D341Med (cell line): Measurements from ENCODE around the gene ZDHHC1.
"Not testable (repeated sequence)": the region's sequence is repeated elsewhere in the genome, so short reads cannot be mapped to it uniquely, and the experiment has no call there.

Experiments
- DNase-seq: peaks from one replicate; pipeline ENCODE4 v3.0.0; 2012; ENCODE audit warnings: low spot score

The ZDHHC1 gene

GRCh38 chr16:67394155-67395104, 21.8 kb downstream of the ZDHHC1 start:
- DNase-seq = peak; percentile 19

GRCh38 chr16:67393788-67394154, 22.5 kb downstream of the ZDHHC1 start:
- DNase-seq = no peak

GRCh38 chr16:67393111-67393787, 23.0 kb downstream of the ZDHHC1 start, which contains the start of gene TPPP3:
TPPP3 (minus strand) TSS chr16:67393498; CDS start chr16:67391111, 2,387 bp downstream.
- DNase-seq = peak; percentile 91

- DNase-seq = no peak
Measured at GRCh38 chr16:67392301-67393059, 23.8 kb downstream of the ZDHHC1 start.

DNA sequence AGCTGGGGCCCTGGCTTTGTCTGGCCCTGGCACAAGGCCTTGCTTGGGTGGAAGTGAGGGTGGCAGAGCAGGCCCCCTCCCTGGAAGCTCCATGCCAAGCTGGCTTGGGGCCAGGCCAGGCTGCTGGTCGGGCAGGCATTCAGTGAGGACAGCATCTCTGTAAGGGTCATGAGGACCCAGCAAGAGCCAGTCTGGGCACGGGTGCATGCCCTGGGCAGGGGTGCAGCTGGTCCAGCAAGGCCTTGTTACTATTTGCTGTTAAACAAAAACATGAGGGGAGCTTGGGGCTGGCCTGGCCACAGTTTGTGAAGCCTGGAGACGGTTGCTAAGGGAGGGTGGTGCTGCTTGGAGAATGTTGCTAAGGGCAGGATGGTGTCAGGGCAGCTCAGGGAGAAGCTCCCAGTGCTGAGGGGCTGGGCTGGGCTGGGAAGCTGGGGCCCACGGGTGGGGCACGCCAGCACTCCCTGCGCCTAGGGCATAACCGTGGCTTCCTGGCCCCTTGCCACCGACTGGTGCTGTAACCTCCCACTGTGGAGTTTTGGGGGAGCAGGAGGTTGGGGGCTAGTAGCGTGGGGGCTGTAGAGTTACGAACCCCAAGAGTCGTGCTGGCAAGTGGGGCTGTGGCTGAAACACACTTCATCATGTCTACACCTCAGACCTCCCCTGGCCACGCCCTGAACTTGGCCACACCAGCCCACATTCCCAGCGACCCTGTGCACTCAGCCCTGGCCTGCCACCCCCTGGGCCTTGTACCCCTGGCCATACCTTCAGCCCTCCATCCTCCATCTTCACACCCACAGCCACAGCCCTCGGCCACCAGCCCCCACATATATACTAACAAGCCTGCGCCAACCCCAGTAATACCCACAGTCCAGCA, 24.6 kb downstream of the ZDHHC1 start:
- no peak for DNase-seq

DNA sequence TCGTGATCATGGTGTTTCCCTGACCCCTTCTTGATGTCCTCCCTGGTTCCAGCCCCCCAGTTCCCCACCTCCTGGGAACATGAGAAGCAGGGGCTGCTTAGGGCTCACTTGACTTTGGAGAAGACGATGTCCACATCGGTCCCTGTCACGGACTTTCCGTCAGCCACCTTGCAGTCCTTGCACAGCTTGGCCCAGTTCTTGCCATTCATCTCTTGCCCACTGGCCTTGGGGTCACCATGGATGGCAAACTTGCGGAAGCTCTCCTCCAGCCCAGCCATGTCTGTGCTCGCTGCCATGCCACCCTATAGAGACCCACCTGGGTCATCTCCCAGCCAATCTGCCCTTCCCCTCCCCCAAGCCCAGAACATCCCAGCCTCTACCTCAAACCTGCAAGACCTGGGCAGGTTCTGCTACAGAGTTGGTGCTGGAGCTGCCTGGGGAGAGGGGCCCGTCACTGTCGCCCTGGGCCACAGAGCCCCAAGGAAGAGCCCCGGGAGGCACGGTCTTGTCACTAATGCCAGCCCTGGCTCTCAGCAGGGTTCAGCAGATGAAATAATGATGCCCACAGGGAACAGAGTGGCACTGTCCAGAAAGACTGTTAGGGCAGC, 25.4 kb downstream of the ZDHHC1 start:
- DNase-seq = no peak

DNA sequence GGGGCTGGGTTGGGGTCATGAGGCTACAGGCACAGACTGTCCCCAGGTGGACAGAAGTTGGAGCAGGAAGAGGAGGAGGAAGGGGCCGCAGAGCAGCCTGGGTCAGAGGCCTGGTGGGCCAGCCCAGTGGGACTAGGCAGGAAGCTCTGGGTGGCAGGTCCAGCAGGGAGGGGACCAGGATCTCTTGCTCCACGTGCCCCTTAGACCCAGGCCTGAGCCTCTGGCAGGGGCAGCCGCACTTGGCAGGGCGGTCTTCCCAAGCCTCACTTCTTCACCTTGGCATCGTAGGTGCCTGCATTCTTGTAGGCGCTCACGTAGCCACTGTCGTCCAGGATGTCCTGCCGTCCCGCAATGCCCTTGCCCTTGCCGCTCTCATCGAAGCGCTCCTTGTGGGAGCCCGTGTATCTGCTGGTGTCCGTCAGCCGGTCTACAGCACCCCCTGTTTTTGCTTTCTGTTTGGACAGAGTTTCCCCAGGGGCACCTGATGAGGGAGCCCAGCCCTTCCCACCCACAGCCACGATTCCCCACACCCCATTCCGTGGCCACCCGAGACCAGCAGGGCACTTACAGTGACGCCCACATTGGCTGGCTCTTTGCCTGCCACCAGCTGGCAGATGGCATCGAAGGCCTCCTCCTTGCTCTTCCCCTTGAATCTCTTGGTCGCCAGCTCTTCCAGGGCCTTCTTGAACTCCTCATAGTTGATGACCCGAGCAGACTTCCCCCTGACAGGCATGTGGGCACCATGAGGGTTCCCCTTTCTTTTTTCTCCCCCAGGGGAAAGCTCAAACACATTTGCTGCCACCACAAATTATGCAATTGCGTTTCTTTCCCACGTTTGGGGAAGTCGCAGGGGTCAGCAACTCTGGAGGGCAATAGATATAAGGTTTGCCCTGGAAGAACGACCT, 26.1 kb downstream of the ZDHHC1 start:
- no peak for DNase-seq

GRCh38 chr16:67388591-67388990, 27.7 kb downstream of the ZDHHC1 start:
- peak; percentile 8 for DNase-seq

GRCh38 chr16:67388191-67388590, 28.1 kb downstream of the ZDHHC1 start:
- no peak for DNase-seq

GRCh38 chr16:67387479-67388079, 28.7 kb downstream of the ZDHHC1 start:
- DNase-seq = no peak

DNA sequence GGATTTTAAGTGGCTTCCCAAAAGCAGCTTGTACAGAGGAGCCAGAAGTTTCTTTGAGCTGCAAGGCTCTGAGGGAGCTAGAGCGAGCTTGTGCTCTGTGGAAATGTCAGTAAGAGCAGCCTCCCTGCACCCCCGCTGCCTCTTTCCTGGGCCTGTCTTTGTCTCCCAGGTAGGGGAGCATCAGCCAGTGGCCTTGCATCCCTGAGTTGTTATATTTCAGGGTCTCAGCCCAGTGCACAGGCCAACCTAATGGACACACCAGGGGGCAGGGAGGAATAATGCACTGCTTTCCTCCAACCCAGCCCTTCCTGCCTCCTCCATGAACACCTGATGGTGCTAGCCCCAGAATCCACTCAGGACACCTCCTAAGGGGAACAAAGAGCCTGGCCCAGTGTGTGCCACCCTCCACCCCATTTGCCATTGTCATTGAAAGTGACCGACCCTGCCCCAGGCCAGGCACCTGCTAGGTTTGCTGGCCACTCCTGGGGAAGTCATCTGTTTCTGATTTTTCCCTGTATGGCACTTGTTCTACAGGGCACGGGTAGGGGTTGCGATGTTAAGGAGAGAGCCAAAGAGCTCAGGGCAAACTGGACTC, 29.3 kb downstream of the ZDHHC1 start:
- peak; percentile 8 for DNase-seq

DNA sequence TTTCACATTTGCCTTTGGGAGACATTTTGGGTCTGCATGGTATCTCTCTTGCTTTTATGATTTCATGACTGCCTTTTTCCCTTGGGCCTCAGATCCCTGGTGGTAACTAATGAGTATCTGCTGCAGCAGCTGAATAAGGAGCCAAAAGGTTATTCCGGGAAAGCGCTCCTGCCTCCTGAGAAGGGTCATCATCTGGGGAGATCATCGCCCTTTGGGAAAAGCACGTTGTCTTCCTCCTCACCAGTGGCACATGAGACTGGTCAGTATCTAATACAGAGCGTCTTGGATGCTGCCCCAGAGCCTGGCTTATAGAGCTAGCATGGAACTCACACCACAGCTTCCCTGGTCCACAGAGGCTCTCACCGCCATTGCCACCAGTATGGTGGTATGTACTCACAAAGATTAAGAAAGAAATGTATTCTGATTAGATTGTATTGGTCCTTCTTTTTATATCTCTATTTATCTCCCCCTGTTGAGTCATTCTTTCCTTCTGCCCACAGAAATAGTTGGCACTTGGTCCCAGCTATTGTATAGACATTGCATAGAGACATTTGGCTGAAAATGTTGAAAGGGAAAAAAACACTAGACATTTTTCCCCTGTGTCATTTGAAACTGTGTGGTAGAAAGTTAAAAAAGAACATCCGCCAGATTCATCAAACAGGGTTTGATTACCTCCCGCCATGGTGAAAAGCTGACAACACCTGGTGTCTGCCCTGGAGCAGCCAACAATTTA, 31.3 kb downstream of the ZDHHC1 start:
- no peak for DNase-seq

GRCh38 chr16:67383284-67383683, 33.0 kb downstream of the ZDHHC1 start:
- DNase-seq = no peak

DNA sequence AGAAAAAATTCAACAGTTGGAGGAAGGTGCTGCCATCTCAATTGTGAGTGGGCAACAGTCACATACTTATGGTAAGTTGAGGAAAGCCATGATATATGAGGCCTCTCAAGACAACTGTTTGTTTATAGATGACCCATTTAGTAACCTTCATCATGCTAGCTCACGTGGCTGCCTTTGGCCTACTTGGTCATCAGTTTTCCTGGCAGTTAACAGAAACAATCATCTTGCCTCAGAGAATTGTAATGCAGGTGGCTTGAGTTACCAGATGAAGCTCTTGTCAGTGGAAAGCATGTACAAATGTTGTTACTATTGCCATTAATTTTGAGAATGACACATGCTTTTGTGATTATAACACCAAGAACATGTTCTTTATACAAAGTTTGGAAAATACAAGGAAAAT, 37.6 kb downstream of the ZDHHC1 start:
- DNase-seq = no peak

DNA sequence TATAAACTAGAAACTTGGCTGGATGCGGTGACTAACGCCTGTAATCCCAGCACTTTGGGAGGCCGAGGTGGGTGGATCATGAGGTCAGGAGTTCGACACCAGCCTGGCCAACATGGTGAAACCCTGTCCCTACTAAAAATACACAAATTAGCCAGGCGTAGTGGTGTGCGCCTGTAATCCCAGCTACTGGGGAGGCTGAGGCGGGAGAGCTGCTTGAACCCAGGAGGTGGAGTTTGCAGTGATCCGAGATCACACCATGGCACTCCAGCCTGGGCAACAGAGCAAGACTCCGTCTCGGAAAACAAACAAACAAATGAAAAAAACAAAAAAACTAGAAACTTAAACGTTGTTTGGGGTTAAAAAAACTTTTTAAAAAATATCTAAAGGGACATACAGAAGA, 40.3 kb downstream of the ZDHHC1 start:
- not testable (repeated sequence) for DNase-seq

- DNase-seq = peak; percentile 37
Measured at GRCh38 chr16:67372664-67373063, 43.6 kb downstream of the ZDHHC1 start.

- no peak for DNase-seq
Measured at GRCh38 chr16:67370661-67371060, 45.6 kb downstream of the ZDHHC1 start.

GRCh38 chr16:67364600-67365235, 51.6 kb downstream of the ZDHHC1 start:
- no peak for DNase-seq
